Erythroblast (primary cell): ENCODE data around the gene MINDY4.

Source experiments
- GATA1 ChIP-seq: IDR thresholded peaks from 2 replicates; pipeline ENCODE4 v1.6.1; 2011; ENCODE audit warnings: low read depth, mild to moderate bottlenecking, control low read depth, low read length, moderate library complexity
- POLR2A ChIP-seq: IDR thresholded peaks from 2 replicates; pipeline ENCODE4 v1.6.1; 2011; ENCODE audit warnings: mild to moderate bottlenecking, low read length

DNA sequence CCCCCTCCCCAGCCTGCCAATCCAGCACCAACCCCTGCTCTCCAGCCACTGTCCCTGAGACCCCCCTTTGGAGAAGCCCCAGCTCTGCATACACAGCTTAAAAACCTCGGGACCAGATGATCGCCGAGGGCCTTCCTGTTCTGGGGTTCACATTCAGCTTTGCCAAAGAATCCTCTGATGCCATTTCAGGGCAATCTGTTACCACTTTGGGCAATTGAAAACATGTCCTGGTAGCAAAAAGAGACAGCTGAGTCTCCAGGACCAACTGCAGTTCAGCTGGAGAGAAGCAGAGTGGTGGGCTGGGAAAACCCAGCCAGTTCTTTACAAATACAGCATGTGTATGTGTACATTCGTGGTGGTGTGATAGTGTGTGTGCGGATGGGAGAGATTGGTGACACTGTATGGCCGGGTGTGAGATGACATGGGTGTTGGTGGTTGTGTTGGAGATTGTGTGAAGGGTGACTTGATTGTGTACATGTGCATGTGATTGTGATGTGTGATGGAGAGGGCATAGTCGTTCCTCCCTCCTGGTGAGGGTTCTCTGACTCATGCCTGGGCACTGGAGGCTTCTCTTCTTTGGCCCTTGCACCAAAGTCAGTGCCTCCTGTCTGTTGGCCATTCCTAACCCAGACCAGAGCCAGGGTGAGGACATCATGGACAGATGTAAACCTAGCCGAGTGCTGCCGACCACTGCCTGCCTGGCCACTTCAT is 91.9 kb downstream of the MINDY4 start:
- no peak for TF ChIP-seq GATA1
- TF ChIP-seq POLR2A: no peak
